ENCODE results near the gene UTF1.

Gene UTF1, protein sequence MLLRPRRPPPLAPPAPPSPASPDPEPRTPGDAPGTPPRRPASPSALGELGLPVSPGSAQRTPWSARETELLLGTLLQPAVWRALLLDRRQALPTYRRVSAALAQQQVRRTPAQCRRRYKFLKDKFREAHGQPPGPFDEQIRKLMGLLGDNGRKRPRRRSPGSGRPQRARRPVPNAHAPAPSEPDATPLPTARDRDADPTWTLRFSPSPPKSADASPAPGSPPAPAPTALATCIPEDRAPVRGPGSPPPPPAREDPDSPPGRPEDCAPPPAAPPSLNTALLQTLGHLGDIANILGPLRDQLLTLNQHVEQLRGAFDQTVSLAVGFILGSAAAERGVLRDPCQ

DNA sequence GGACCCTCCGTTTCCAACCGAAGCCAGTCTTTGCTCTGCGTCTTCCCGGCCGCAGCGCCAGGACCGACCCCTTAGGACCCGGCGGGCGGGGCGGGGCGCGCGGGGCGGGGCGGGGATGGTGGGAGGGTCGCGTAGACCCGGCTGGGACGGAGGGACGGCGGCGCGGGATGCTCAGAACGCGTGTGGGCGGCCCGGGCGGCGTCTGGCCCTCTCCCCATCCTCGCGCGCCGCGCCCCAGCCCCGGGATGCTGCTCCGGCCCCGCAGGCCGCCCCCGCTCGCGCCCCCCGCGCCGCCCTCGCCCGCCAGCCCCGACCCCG lies at the start of gene UTF1:
Gene UTF1 (plus strand): TSS at position 174 of the 318 bp plus-strand sequence. CDS start 72 bp downstream, at position 246.
- Mint-ChIP-seq H3K9me3 (no peaks in the 10 kb centered on the region), H3K4me1 (ENCODE audit: low read depth) (peaks cover 31% of the 10 kb centered on the region), H3K27ac (peak within 1 kb of the TSS; percentile 76), H3K27me3 (peaks cover 72% of the 10 kb centered on the region), H3K36me3 (ENCODE audit: low read depth) (no peaks in the 10 kb centered on the region), H3K4me3 (peak within 1 kb of the TSS; percentile 73)
- intact Hi-C loops (cut with micrococcal nuclease): loop anchor here (10.0 kb wide), 1 partner anchor 85 kb away; no protein-coding TSS in a partner anchor

DNA sequence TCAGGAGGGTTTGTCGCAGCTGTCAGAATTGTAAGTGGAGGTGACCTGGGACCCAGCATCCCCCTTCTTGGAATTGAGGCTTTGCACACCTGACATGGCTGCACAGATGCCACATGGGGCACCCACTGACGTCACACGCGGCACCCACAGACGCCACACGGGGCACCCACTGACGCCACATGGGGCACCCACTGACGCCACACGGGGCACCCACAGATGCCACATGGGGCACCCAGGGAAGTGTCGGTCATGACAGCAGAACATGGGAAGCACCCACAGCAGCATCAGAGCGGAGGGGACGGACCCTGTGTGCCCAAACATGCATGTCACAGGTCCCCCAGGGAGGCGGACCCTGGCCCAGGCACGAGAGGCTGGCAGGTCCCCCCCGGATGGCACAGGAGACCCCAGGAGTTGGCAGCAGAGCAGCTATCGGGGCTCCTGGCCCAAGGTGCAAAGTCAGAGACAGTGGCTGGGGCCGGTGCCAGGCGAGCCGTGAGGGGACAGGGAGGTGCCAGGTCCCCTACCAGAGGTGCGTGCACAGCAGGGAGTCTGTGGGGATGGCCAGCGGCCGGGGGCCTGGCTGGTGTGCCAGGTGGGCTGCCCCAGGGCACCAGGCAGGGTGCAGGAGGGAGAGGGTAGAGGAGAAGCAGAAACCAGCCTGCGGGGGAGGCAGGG lies 48.9 kb upstream of the UTF1 start:
- intact Hi-C loops (cut with micrococcal nuclease): no loop called here

DNA sequence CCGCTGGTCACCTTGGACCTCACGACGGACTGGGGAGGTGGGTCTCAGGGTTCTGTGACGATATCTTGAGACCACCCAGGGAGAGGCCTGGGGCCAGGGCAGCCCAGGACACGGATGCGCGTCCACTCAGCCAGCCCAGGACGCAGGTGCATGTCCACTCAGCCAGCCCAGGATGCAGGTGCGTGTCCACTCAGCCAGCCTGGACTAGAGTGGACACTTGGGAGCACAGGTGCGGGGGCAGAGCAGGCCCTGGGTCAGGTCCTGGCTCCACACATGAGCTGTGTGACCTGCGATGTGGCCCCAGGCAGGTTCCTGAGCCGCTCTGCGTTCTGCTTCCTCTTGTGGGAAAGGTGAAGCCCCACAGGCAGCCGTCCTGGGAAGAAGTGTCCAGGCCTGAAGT lies 47.8 kb upstream of the UTF1 start:
- H3K27ac Mint-ChIP-seq: no peak overlapping the region
- H3K36me3 Mint-ChIP-seq (ENCODE audit: low read depth): no peaks in the 10 kb centered on the region

More for the DNA sequence above, 48.9 kb upstream of the UTF1 start:
- peaks cover 9% of the 10 kb centered on the region for H3K27me3 Mint-ChIP-seq
- no peaks in the 10 kb centered on the region for H3K36me3 Mint-ChIP-seq (ENCODE audit: low read depth)
- H3K4me1 Mint-ChIP-seq (ENCODE audit: low read depth): no peaks in the 10 kb centered on the region
- H3K27ac Mint-ChIP-seq: no peak overlapping the region
- H3K9me3 Mint-ChIP-seq: peaks cover 17% of the 10 kb centered on the region
- no peak overlapping the region for H3K4me3 Mint-ChIP-seq

DNA sequence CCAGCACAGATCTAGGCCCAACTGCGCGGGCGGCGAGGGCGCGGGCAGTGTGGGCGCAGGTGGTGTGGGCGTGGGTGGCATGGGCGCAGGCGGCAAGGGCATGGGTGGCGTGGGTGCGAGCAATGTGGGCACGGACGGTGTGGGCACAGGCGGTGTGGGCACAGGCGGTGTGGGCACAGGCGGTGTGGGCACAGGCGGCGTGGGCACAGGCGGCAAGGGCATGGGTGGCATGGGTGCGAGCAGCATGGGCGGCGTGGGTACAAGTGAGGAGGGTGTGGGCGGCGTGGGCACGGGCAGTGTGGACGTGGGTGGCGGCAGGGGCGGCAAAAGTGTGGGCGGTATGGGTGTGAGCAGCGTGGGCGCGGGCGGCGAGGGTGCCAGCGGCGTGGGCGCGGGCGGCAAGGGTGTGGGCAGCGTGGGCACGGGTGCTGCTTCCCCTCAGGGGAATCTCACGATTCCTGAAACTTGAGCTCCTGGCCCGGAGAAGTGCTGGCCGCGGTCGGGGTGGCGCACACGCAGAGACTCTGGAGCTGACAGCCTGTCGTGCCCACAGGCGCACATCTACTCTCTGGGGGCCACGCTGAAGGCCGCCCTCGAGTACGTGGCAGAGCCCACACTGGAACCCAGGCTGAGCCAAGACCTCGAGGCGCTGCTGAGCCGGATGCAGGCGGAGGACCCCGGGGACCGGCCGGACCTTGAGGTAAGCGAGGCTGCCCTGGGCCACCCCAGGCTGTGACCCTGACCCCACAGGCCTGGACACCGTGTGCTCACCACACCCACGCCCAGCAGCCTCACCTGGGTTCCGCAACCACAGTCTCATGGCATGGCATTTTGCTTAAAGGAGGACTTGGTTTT lies 47.0 kb upstream of the UTF1 start:
- no peak overlapping the region for H3K4me3 Mint-ChIP-seq
- H3K27ac Mint-ChIP-seq: no peak overlapping the region
- peaks cover 2% of the 10 kb centered on the region for H3K9me3 Mint-ChIP-seq
- intact Hi-C loops (cut with micrococcal nuclease): no loop called here
- no peaks in the 10 kb centered on the region for H3K36me3 Mint-ChIP-seq (ENCODE audit: low read depth)
- H3K4me1 Mint-ChIP-seq (ENCODE audit: low read depth): no peaks in the 10 kb centered on the region
- H3K27me3 Mint-ChIP-seq: peaks cover 9% of the 10 kb centered on the region

More for the DNA sequence above, 47.8 kb upstream of the UTF1 start:
- intact Hi-C loops (cut with micrococcal nuclease): no loop called here
- Mint-ChIP-seq H3K4me3 (no peak overlapping the region), H3K27me3 (peaks cover 9% of the 10 kb centered on the region), H3K4me1 (ENCODE audit: low read depth) (no peaks in the 10 kb centered on the region), H3K9me3 (peaks cover 10% of the 10 kb centered on the region)

DNA sequence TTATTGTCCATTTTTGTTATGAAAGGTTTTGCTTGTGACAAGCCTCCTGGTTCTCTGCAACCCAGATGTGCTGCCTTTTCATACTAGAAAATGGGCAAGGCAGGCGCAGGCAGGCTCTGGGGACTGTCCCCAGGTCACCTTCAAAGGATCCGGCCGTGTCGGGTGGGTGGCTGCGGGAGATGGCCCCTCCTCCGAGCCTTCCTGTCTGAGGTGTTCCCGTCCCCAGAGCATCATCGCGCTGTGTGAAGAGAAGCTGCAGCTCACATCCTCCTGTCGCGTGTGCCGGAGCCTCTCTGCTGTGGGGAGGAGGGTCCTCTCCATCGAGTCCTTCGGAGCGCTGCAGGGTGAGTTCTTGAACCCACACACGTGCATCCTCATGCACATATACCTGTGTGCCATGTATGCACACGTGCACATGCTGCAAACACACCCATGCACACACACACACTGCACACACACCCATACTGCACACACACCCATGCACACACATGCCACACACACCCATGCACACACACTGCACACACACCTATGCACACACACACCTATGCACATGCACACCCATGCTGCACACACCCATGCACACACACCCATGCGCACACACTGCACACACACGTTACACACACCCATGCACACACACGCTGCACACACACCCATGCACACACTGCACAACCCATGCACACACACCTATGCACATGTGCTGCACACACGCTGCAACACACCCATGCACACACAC lies 46.2 kb upstream of the UTF1 start:
- H3K4me1 Mint-ChIP-seq (ENCODE audit: low read depth): no peaks in the 10 kb centered on the region
- no peaks in the 10 kb centered on the region for H3K36me3 Mint-ChIP-seq (ENCODE audit: low read depth)
- no peaks in the 10 kb centered on the region for H3K9me3 Mint-ChIP-seq
- no peak overlapping the region for H3K27ac Mint-ChIP-seq
- no peak overlapping the region for H3K4me3 Mint-ChIP-seq
- intact Hi-C loops (cut with micrococcal nuclease): no loop called here
- peaks cover 8% of the 10 kb centered on the region for H3K27me3 Mint-ChIP-seq

DNA sequence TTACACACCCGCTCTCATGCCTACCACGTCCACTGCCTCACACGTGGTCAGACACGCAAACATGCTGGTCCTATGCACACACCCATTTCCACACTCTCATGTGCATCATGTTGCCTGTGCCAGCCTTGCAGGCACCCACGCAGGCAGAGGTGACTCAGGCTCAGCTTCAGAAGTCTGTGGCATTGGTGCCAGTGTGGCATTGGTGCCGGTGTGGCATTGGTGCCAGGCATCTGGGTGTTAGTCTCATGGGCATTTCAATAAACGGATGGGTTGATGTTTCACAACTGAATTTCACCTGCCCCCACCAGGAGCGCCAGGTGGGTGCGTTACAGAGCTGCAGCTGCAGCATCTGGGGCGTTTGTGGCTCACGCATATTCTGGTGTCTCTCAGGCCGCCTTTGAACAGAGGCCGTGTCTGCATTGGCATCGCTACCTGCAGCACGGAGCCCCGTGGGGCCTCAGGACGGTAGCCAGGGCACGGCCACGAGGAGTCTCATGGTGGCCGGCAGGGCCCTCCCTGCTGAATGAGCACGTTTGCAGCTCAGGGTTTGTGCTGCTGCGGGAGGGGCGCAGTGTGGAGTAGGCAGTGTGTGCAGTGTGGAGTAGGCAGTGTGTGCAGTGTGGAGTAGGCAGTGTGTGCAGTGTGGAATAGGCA lies 45.3 kb upstream of the UTF1 start:
- H3K4me3 Mint-ChIP-seq: no peak overlapping the region
- H3K36me3 Mint-ChIP-seq (ENCODE audit: low read depth): no peaks in the 10 kb centered on the region
- no peak overlapping the region for H3K27ac Mint-ChIP-seq
- H3K4me1 Mint-ChIP-seq (ENCODE audit: low read depth): no peaks in the 10 kb centered on the region
- H3K9me3 Mint-ChIP-seq: no peaks in the 10 kb centered on the region
- H3K27me3 Mint-ChIP-seq: peaks cover 6% of the 10 kb centered on the region
- intact Hi-C loops (cut with micrococcal nuclease): no loop called here

DNA sequence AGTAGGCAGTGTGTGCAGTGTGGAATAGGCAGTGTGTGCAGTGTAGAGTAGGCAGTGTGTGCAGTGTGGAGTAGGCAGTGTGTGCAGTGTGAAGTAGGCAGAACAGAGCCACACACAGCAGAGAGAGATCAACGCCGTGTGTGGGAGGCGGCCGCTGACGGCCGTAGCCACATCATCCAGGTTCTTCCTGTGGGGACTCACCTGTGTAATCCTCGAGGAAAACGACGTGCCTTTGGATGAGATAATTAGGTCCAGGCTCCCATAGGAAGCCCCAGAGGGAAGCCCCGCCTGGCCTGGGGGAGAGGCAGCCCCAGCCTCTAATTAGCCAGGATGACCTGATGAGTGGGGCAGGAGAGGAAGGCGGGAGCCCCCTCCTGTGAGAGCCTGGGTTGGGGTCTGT lies 44.6 kb upstream of the UTF1 start:
- no peaks in the 10 kb centered on the region for H3K9me3 Mint-ChIP-seq
- H3K4me3 Mint-ChIP-seq: no peak overlapping the region
- intact Hi-C loops (cut with micrococcal nuclease): no loop called here
- H3K27ac Mint-ChIP-seq: no peak overlapping the region
- H3K4me1 Mint-ChIP-seq (ENCODE audit: low read depth): no peaks in the 10 kb centered on the region
- H3K36me3 Mint-ChIP-seq (ENCODE audit: low read depth): no peaks in the 10 kb centered on the region
- H3K27me3 Mint-ChIP-seq: peaks cover 7% of the 10 kb centered on the region

DNA sequence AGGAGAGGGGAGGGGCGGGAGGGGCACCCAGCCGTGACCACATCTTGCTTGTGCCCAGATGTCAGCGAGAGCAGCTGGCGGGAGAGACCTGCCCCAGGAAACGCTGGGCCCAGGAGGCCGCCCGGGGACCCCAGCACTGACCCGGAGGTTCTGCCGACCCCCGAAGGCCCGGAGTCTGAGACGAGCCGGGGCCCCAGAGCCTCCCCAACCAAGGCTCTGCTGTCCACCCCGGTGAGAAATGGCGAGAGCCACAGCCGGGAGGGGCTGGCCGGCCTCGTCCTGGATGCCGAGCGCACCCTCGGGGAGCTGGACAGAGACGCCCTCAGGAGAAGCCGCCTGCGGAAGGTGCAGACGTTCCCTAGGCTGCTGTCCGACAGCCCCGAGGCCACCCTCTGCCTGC lies 44.1 kb upstream of the UTF1 start:
- intact Hi-C loops (cut with micrococcal nuclease): no loop called here
- Mint-ChIP-seq H3K9me3 (no peaks in the 10 kb centered on the region), H3K27me3 (peaks cover 6% of the 10 kb centered on the region), H3K27ac (no peak overlapping the region), H3K4me3 (no peak overlapping the region), H3K36me3 (ENCODE audit: low read depth) (no peaks in the 10 kb centered on the region), H3K4me1 (ENCODE audit: low read depth) (no peaks in the 10 kb centered on the region)

DNA sequence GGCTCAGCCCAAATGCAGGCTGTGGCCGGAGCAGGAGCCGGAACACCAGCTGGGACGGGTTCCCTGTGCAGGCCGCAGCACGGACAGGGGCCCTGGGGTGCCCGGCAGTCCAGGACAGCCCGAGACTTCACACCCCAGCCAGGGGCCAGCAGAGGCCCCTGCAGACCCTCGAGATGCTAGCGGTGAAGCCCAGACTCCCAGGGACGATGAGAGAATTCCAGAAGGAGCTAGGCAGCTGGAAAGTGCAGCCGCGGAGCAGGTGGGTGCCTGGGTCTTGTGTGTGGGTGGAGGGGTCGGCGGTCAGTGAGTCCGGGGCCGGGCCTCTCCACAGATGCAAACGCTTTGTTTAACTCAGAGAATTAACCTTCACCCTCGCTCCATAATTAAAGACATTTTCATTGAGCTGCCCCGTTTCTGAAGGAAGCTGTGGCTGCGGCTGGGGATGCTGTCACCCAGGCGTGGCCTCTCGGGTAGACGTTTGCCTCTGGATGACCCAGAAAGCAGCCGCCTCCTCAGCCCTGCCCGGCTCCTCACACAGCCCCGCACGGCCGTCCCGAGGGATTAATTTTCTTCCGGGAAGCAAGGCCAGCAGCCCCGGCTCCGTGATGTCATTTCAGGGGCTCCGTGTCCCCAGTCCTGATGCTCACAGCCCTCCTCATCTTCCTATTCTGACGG lies 43.5 kb upstream of the UTF1 start:
- Mint-ChIP-seq H3K27me3 (peaks cover 6% of the 10 kb centered on the region), H3K4me1 (ENCODE audit: low read depth) (no peaks in the 10 kb centered on the region), H3K4me3 (no peak overlapping the region), H3K9me3 (no peaks in the 10 kb centered on the region), H3K27ac (no peak overlapping the region), H3K36me3 (ENCODE audit: low read depth) (no peaks in the 10 kb centered on the region)
- intact Hi-C loops (cut with micrococcal nuclease): no loop called here

DNA sequence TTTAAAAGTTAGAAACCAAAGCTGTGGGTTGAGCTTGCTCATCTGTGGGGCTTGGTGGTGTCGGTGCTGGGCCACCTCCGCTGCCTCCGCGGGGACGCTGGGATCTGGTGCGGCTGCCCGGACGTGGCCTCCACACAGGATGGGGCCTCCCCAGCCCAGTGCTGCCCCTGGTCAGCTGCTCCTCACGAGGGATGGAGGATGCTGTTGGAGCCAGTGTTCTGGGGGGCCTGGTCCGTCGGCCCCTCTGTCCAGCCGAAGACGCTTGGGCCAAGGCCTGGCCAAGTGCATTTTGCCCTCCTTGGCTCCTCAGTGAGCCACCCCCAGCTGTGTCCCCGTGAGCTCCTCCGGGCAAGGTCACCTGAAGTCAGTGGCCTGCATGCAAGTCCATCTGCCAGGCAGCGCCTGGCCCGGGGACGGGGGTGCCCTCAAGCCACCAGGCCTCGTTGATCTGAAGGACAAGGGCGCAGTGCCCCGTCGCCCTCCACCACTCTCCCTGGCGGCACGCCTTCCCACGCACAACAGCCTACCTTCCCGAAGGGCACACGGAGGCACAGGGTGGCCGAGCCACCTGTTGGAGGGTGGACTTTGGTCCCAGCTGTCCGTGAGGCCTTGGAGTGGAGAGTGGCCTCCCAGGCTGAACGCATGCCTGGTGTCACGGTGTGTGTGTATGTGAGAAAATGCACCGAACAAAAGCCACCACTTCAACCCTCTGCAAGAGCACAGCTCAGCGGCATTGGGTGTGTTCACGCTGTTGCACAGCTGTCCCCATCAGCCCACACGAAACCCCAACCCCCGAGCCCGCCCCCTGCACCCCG lies 42.7 kb upstream of the UTF1 start:
- H3K36me3 Mint-ChIP-seq (ENCODE audit: low read depth): no peaks in the 10 kb centered on the region
- H3K4me1 Mint-ChIP-seq (ENCODE audit: low read depth): no peaks in the 10 kb centered on the region
- no peak overlapping the region for H3K27ac Mint-ChIP-seq
- H3K4me3 Mint-ChIP-seq: no peak overlapping the region
- peaks cover 11% of the 10 kb centered on the region for H3K27me3 Mint-ChIP-seq
- intact Hi-C loops (cut with micrococcal nuclease): no loop called here
- no peaks in the 10 kb centered on the region for H3K9me3 Mint-ChIP-seq

DNA sequence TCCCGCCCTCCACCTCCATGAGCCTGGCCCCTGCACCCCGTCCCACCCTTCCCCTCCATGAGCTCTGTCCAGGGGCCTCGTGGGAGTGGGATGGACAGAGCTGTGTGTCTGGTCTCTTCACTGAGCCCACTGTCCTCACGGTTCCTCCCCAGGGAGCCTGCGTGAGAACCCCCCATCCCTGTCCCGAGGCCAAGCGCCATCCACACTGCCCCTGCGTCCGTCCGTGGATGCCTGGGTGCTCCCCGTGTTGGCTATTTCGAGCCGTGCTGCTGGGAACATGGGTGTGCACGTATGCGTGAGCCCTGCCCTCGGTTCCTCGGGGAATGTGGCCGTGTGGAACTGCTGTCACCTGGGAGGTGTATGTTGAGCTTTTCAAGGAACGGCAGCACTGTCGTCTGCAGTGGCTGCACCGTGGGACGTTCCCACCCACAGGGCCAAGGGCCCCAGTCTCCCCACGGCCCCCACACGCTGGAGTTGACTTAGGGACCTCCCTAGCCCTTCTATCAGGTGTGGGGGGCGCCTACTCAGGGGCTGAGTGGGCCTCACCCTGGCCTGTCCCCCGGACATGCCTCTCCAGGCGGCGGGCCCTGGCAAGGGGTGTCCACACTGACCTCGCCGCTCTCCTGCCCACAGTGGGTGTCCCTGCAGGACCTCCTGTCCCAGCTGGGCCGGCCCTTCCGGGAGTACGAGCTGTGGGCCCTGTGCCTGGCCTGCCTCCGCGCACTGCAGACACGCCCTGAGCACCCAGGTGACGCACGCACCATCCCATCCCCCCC lies 41.9 kb upstream of the UTF1 start:
- Mint-ChIP-seq H3K36me3 (ENCODE audit: low read depth) (no peaks in the 10 kb centered on the region), H3K27me3 (peaks cover 16% of the 10 kb centered on the region), H3K4me3 (no peak overlapping the region), H3K9me3 (no peaks in the 10 kb centered on the region), H3K27ac (no peak overlapping the region), H3K4me1 (ENCODE audit: low read depth) (no peaks in the 10 kb centered on the region)
- intact Hi-C loops (cut with micrococcal nuclease): no loop called here

DNA sequence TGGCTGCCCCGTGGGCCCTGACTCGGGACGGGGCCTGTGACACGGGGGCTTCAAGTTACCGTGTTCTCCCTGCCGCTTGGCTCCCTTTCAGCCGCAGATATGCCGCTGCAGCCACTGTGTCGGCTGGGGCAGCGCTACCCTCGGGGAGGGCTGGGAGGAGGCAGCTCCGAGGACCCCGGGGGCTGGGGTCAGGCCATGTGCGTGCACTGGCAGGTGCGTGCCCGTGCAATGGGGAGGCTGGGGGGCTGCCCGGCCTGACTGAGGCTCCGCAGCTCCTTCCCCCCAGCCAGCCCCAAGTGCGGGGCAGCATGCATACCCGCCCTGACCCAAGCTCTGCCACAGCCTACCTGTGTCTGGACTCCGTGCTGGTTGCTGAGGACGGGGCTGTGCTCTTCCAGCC lies 40.8 kb upstream of the UTF1 start:
- Mint-ChIP-seq H3K27ac (no peak overlapping the region), H3K4me1 (ENCODE audit: low read depth) (no peaks in the 10 kb centered on the region), H3K27me3 (peaks cover 21% of the 10 kb centered on the region), H3K4me3 (no peak overlapping the region), H3K36me3 (ENCODE audit: low read depth) (no peaks in the 10 kb centered on the region), H3K9me3 (no peaks in the 10 kb centered on the region)
- intact Hi-C loops (cut with micrococcal nuclease): no loop called here
